NCI-H748 (cell line): ENCODE results near the gene PDZD2.
A peak's percentile ranks its signal among the peaks of the same experiment; 100 is the strongest.

Source experiments
- DNase-seq: peaks from one replicate; lab custom pipeline; 2025; ENCODE audit not compliant: unreplicated experiment; lab: John Stamatoyannopoulos, UW

The PDZD2 gene

DNA sequence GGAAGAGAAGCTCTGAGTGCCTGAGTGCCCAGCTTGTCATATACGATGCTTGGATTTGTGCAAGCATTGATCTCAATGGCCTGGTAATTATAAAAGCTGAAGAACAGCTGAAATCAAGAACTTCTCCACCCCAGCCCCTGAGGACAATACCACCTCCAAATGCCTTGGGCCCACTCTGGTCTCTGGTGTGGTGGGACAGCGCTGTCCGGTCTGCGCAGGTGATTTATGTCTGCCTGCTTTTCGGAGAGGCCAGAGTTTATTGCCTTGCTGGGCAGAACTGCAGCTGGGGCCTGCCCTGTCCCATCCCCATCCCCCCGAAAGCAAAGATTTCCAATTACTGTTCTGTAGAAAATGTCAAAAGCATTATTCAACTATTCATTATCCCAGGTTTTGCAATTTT lies 1.1 kb upstream of the PDZD2 start:
- DNase-seq = no peak

DNA sequence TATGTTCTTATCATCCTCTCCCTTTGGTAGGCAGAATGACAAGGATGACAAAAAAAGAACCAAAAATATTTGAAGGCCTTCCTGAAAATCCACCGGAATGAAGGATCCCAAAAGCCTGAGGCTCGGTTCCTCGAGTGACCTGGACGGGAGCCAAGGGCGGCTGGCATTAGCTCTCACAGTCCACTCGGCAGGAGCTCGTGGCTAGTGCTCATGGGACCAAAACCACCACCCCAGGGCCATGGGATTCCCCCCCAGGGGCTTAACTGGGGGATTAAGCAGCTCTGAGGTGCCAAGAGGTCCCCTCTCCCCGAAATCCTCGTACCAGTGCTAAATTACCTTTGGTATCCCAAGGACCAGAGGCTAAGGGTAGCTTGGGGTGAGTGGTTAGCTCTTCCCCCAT lies 586 bp upstream of the PDZD2 start:
- peak; percentile 59 for DNase-seq

DNA sequence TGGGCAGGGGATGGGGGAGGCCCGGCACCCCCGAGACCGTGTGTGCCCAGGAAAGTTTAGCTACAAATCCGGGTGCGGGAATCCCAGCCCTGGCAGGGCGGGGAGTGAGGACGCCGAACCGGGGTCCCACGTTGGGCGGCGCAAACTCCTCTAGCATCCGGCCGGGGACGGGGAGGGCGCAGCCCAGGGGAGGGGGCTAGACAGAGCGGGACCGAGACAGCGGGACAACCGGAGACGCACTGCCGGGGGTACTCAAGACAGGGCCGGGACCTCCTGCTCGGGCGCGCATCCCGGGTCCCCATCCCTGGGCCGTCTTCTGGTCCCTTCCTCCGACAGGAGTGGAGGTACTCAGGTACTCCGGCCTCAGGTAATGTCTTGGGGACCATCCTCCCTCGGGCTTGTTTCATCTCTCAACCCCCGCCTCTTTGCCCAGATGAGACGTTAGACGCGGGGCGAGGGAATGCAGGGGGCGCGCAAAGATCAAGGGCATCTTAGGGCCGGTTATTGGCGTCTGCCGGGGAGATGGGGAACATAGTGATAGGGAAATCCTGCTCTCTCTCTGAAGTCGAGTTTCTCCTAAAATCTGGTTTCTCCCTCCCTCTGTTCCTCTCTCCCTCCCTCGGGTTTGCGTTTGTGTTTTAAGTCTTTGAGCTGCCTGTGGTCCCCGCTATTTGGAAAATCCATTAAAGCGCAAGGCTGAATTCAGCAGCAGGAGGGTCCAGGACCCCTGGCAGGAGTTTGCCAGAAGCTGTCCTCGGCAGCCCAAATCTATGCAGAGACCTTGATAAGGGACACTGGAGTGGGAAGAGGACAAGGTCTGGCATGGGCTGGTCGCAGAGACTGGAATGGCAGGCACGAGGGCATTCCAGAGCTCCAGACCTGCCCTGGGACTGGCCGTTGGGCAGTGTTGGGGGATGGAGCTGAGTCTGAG lies 815 bp downstream of the PDZD2 start:
- peak; percentile 51 for DNase-seq

DNA sequence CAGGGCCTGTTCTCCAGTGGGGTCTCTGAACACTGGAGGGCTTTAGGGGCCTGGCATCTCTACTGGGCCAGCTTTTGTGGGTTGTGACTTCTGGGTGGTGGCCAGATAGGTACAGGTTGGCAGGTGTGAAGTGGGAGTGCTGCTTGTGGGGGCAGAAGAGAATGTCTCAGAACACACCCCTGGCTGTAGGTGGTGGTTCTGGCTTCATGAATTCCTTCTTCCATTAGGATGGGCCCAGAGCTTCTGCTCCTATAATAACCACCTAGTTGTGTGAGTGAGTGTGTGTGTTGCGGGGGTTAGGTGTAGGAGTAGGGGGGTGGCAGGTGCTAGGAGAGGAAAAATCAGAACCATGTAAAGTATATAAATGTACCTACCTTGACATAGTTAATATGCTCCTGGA lies 1.6 kb downstream of the PDZD2 start:
- DNase-seq = no peak

DNA sequence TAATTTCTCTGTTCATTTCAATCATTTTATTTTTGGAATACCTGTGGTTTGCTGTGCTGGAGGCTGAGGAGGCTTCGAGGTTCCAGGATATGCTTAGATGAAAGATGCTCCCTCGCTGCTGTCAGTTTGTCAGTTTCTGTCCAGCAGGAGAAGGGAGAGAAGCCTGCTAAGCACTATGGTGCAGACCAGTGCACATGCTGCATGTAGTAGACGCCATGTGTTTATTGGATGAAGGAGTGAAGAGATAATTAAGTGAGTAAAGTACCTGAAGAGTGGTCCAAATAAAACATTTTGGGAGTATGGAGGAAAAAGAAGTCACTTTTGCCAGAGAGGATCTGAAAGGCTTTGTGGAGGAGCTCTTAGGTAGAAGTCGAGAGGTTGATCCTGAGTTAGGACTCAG lies 2.1 kb downstream of the PDZD2 start:
- no peak for DNase-seq

DNA sequence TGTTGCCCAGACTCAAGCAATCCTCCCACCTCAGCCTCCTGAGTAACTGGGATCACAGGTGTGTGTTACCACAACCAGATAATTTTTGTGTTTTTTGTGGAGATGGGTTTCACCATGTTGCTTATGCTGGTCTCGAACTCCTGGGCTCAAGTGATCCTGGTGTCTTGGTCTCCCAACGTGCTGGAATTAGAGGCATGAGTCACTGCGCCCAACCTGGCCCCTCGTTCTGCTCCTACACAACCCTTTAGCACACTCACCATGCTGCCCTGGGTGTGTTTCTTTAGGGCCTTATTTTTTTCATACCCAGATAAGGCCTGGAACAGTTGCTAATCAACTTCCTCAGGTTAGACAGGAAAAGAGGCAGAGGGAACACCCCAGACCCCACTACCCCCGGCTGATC lies 2.6 kb downstream of the PDZD2 start:
- no peak for DNase-seq

DNA sequence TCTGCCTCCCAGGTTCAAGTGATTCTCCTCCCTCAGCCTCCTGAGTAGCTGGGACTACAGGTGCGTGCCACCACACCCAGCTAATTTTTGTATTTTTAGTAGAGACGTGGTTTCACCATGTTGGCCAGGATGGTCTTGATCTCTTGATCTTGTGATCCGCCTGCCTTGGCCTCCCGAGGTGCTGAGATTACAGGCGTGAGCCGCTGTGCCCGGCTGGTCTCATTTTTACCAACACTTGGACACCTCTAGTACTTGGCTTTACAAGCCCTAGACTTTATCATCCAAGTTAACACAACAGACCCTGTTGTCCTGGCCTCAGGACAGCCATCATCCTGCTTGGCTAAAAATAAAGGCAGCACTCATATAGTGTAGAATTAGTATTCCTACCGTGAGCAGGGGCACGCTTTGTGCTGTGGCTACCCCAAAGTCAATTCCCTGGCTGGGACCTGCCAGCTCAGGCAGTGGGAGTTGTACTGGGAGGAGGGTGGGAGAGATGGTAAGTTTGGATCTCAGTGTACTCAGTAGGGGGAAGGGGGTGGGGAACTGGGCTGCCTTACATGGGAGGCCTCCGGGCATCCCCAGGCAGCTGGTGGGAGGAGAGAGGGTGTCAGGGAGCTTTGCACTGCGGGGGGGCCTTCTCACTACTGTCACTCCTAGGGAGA lies 6.6 kb downstream of the PDZD2 start:
- no peak for DNase-seq

DNA sequence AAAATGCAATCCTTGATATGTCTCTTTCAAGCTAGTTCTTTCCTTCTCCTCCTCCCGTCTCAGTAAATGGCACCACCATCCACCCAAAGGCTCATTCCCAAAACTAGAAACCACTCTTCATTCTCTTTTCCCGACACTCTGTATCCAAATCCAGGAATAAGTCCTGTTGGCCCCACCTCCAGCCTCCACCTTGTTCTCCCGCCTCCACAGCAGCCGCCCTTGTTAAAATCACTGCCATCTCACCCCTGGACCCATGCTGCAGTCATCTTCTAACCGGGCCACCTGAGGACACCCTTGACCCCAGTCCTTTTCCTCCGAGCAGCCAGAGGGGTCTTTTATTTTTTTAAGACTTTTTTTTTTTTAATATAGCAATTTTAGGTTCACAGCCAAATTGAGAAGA lies 9.4 kb downstream of the PDZD2 start:
- no peak for DNase-seq

DNA sequence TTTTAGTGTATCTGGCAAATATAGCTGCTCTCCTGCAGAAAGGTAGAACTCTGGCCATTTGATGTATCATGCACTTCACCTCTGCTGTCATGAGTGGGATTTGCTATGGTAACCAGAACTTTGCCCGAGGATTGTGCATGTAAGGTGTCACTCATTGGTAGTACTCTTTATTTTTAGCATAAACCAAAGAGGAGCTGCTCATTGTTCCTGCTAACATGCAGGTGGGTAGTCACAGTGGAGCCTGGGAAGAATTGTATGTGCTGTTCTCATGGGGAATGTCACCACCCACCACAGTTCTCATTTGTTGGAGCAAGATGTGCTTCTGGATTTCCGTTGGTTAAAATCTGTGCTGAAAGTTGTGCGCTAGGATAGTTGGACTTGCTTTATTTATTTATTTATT lies 12.3 kb downstream of the PDZD2 start:
- DNase-seq = no peak

DNA sequence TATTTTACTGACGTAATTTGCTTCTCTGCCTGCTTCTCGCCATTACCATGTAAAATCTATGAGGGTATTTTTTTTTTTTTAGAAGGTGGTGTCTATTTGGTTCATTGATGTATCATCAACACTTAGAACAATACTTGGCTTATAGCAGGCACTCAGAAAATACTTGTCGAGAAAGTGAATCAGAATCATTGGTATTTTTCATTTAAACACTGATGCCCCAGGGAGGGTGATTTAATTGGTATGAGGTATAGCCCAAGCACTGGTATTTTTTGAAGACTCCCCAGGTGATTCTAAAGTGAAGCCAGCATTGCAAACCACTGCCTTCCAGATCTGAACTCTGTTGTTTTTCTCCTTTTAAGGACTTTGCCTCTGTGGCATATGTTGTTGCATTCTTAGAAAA lies 16.6 kb downstream of the PDZD2 start:
- no peak for DNase-seq

DNA sequence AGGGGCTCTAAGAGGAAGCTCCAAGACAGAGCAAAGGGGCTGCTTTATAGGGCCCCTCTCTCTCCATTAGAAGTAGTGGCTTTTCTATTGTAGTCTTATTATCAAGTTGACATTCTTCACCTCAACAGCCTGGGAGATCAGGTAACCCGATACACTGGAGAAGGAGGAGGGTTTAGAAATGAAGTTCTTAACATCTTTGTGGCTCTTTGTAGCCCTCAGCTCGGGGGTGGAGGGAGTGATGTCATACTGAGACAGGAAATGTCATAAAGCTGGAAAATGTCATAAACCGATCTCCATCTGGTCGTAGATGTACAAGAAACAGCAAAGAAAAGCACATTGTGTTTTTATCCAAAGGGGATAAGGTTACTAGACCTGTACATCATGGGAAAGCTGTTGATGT lies 17.9 kb downstream of the PDZD2 start:
- DNase-seq = no peak

DNA sequence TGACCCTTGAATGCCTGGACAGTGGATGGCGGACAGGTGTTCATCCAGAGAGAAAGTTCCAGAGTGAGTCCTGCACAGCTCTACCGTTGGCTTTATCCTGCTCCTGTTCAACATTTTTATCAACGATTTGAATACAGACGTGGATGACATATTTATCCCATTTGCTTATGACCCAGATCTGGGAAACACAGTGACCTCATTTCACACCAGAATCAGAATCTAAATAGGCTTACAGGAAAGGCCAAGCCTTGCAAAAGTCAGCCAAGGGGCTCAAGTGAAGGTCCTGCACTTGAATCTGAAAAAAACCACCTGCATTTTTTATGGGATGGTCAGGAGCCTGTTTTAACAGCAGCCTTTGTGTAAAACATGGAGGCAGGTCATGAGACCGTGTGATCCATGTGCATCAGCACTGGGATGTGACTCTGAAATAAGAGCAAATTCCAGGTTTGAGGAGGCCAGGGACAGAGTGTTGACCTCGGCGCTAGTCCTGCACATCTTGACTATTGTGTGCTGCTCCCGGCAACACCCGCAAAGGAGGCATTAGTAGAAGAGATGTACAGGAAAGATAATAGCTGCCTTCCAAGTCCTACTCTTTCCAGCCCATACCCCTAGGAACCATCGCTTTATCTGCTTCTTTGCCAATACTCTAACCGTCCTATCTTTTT lies 18.5 kb downstream of the PDZD2 start:
- no peak for DNase-seq

DNA sequence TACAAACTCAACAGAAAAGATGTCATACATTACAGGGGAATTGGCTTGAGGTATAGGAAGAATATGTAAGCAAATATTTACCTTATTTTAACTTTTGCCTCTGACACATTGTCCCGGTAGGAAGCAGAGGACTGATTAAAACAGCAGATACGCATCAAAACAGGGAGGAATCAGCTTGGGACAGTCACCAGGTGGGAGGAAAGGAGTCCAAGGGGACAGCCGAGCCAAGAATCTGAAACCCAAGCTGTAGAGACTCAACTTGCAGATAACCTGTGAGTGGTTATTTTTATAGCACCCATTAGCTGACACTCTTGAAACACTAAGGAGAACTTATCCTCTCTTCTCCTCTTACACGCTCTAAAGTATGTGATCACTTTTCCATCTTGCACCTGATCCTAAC lies 22.3 kb downstream of the PDZD2 start:
- DNase-seq = no peak

DNA sequence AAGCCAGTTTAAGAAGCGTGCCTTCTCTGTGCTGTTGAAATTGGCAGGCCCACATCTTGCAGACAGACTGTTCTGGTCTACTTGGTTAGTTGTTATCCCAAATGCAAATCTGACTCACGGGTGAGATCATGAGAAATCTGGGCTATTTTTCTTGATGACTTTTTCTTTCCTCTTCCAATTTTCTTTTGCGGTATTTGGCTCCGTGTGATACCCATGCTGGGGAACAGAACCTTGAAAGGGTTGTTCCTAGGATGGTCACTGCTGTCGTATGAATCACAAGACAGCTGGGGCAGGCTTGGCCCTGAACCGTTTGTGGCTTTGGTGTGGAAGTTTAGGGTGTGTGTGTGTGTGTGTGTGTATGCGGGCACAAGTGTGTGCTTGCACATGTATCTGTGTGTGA lies 24.6 kb downstream of the PDZD2 start:
- DNase-seq = no peak

DNA sequence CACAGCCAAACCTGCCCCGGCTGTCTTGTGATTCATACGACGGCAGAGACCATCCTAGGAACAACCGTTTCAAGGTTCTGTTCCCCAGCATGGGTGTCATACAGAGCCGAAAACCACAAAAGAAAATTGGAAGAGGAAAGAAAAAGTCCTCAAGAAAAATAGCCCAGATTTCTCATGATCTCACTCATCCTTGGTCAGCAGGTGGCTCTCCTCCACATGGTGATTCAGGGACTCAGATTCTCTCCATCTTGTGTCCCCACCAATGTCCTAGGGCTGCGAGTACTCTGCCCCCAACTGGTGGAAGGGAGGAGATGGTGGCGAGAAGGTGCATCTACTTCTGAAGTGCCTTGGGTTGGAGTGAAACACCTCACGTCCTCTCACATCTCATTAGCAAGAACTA lies 25.6 kb downstream of the PDZD2 start:
- DNase-seq = peak; percentile 45

DNA sequence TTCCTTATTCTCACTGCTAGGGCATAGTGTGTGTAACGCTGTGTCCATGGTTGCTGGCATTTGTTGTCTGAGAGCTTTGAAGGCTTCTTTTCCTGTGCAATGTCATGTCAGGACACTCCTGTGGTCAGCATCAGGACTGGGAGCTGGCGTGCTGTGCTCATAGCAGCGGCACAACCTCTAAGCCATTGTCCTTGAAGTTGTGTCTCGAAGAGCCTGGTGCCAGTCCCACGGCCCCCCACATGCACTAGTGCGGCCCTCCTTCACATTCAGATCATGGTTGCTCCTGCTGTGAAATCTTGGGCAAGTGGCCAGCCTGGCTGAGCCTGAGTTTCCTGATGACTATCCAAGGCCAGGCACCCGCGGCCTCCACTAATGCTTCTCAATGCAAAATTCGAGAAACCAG lies 32.4 kb downstream of the PDZD2 start:
- DNase-seq = no peak

DNA sequence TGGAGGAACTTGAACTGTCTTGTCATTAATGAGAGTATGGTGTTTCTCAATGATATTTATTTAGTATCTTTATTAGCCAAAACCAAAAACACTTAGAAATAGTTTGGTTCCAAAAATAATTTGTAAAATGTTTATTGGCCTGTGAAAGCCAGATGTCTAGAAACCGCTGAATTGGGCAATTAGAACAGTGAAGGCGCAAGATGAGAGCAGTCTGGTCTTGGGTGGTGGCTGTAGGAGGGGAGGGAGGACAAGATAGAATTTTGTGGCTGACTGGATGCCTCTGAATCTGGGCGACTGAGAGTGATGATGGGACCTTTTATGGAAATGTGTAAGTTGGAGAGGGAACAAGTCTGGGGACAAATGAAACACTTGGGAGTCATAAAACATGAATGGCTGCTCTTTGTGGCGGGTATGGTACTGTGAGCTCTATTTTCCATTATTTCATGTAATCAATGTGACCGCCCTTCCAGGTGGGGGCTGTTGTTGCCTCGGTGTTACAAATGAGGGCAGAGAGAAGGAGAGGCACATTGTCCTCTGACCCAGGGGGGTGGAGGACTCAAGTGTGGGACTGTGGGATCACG lies 35.5 kb downstream of the PDZD2 start:
- no peak for DNase-seq

DNA sequence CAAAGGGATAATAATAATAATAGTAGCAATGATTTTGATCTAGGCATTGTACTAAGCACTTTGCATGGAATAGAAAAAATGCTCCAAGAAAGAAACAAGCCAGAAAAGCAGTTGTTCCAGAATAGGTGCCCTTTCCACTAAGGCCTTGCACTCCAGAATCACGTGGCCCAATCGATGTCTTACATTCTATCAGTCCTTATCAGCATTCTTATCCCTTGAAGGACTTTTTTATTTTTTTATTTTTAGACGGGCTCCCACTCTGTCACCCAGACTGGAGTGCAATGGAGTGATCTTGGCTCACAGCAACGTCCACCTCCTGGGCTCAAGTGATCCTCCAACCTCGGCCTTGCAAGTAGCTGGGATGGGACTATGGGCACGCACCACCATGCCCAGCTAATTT lies 36.5 kb downstream of the PDZD2 start:
- no peak for DNase-seq

DNA sequence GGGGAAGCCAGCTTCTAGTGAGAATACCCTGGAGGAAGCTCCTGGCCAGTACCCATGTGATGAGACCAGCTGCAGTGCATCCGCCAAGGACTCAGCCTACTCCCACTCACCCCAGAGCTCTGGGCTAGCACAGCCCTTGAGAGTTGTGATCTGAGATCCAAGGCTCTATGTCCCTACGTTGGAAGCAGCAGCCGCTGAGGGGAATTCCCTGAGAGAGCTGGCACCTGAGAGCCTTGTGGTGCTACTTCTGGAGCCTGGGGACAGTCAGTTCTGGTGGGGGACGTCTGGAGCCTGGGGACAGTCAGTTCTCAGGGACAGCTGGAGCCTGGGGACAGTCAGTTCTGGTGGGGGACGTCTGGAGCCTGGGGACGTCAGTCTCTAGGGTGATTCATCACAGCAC lies 39.2 kb downstream of the PDZD2 start:
- DNase-seq = no peak

DNA sequence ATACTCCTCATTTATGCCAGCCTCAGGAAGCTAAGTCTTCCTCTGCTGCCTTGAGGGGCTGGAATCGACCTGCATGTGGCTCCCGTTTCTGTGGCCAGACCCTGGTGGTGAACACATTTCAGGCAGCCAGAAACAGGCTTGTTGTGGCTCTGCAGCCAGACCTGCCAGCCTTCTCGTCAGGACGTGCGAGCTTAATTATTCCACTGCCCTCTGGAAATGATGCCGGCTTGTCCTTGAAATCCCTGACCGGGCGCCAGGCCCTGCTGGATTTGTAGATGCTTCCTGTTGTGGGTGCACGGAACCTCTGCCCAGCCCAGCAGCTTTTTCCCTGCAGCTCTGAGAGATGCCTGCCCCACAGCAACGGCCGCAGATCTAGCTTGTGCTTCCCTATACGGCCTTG lies 41.6 kb downstream of the PDZD2 start:
- no peak for DNase-seq

DNA sequence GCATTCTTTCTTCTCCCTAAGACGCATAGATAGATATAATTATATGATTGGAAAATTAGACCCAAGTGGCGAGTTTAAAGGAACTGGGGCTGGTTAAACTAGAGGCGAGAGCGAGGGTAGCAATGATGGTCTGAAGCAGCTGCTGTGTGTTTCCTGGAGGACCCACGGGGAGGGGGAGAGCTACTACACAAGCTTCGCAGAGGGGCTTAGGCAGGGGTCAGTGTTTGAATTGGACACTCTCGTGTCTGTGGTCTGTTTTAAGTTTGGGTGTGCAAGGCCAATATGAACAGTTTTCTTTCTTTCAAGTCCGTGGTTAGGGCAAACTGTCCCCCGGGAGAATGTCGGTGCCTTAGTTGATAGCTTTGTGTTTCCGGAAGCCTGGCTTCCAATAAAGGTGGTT lies 43.1 kb downstream of the PDZD2 start:
- no peak for DNase-seq

DNA sequence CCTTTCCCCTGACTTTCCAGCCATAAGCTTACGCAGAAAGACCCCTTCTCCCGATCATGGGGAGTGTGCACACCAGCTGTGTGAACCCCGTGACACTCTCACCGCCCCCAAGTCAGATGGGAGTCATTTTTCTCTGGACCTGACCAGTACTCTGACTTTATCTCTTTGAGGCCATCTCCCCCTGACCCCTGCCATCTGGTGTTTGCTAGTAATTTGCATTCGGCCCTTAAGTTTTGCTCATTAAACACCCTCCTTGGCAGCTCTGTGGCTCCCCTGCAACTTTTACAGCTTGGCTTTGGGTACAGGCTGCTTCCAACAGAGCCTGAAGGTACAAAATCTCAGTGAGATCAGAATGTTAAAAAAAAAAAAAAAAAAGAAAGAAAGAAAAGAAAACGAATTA lies 43.9 kb downstream of the PDZD2 start:
- no peak for DNase-seq
